Stimulated activated CD8-positive, alpha-beta memory T cell treated with anti-CD3 and anti-CD28 coated beads, Interleukin-4, amount 100 ng/mL, for 4 hours (primary cell): ENCODE data around the gene ATP1A1.
A peak's percentile ranks its signal among the peaks of the same experiment; 100 is the strongest.

Source experiments
- DNase-seq, 2 donors: peaks; one replicate each; pipeline ENCODE4 v3.0.0-alpha.2; 2020; ENCODE audit warnings: low read depth in 2 of 2, low spot score in 1 of 2

ATP1A1 gene

GRCh38 chr1:116372651-116373430, at the start of gene ATP1A1:
TSS of gene ATP1A1 (plus strand) at chr1:116373244. CDS start at chr1:116373512, 268 bp downstream.
- DNase-seq: peak; percentile 97 to 99

DNA sequence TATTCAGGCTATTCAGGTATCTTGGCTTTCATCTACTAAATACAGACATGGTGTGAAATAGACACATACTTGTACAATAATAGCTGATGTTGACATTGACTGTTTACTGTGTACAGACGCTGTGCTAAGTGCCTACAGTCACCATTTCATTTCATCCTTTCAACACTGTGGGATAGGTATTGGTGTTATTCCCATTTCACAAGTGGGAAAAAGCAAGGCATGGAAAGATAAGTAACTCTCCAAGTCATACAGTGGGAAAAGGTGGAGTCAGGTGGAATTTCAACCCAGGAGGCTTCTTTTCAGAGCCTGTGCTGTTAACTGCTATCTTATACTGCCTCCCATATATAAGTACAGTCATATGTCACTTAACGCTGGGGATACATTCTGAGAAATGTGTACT, 49.6 kb upstream of the ATP1A1 start:
- DNase-seq: no peak

- no peak for DNase-seq
These were observed 48.6 kb upstream of the ATP1A1 start for GRCh38 chr1:116324411-116324810.

GRCh38 chr1:116325104-116325503, 47.9 kb upstream of the ATP1A1 start:
- DNase-seq: no peak

DNA sequence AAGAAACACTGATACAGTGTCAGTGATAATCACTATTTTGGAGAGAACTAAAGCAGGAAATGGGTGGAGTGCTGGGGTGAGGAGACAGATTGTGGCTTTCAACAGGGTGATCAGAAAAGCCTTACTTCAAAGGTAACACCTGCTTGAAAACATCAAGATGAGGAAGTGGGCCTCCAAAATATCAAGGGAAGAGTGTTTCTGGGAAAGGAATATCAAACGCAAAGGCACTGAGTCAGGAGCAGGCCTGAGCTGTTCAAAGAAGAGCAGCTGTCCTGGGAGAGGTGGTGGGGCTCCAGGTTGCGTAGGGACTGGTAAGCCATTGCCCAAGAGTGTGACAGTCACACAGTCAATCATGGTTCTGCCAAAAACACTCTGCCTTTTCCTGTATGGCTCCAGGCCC, 47.1 kb upstream of the ATP1A1 start:
- DNase-seq: no peak

DNA sequence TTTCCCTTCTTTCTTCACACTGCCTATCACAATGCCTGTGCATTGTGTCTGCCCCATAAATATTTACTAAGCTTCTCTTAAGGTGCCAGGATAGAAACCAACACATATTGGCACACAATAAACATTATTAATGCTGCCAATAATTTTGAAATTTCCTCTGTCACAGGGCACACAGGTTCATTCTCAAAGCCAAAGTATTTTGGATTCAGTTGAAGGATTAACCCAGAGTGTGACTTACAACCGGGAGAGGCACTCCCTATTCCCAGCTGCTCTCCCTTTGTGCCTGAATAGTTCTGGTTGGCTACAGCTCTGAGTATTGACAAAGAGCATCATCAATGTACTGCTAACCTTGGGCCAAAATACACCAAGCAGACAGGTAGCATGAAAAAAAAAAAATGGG, 46.6 kb upstream of the ATP1A1 start:
- DNase-seq: no peak

DNA sequence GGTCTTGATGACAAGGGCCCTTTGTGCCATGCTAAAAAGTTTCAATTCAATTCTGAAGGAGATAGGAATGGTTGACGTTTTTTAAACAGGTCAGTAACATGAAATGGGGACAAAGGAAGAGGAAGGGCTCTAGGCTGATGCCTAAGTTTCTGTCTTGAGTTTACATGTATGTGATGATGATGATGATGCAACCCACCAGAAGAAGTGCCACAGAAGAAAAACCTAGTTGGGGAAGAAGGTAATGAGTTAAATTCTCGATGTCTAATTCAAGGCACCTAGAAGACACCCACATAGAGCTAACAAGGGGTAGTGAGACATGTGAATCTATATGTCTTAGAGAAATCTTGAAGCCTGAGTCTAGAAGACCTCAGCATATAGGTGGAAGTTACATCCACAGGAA, 44.4 kb upstream of the ATP1A1 start:
- no peak for DNase-seq

DNA sequence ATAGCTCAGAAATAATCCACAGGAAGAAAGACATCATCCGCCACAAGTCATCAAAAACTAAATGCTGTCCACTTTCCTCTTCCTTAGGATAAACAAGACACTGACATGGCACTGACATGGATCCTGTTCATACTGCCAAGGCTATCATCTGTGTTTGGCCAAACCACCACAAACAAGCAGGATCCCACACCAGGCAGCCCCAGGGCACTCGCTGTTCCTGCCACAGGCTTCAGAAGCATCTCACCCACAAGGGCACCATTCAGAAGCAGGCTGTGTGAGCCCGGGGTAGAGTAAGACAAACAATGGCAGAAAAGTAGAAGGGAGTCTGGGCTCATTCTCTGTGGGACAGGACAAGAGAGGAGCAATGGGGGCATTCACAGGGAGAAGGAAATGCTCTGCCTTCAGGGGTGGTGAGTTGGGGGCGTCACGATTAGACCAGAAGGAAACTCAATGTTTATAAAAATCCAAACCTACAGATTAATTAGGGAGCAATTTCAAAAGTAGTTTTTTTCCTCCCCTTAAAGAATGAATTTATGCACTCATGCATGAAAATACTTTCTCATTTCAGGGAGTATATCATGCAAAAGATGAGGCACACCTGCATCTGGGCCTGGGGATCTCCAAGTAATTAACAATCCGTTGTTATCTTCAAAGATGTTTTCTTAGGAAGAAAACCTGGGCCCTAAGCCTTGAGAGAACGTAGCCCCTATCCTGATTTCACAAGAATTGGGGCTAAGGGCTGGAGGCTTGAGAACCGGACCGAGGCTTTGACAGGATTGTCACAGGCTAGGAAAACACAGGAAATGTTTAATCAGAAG, 43.3 kb upstream of the ATP1A1 start:
- no peak for DNase-seq

GRCh38 chr1:116330342-116330652, 42.7 kb upstream of the ATP1A1 start:
- DNase-seq: no peak

GRCh38 chr1:116330846-116331245, 42.2 kb upstream of the ATP1A1 start:
- no peak for DNase-seq

DNA sequence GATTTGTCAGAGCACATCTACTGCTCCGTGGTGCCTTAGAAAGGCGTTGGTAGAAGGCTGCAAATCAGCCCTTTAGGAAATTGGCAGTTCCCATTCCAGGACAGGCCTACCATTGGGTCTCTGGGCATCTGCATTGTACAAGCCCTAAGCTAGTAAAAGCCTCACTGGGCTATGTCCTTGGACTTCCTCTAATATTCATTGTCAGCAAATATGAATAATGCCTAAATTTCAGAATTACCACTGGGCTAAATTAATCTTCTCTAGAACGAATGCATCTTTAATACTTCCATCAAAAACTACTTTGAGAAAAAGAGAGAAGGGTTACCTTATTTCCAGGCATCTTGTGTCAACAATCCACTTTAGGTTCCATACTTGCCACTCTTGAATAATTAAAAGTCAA, 41.5 kb upstream of the ATP1A1 start:
- no peak for DNase-seq

GRCh38 chr1:116332451-116332850, 40.6 kb upstream of the ATP1A1 start:
- DNase-seq: no peak

DNA sequence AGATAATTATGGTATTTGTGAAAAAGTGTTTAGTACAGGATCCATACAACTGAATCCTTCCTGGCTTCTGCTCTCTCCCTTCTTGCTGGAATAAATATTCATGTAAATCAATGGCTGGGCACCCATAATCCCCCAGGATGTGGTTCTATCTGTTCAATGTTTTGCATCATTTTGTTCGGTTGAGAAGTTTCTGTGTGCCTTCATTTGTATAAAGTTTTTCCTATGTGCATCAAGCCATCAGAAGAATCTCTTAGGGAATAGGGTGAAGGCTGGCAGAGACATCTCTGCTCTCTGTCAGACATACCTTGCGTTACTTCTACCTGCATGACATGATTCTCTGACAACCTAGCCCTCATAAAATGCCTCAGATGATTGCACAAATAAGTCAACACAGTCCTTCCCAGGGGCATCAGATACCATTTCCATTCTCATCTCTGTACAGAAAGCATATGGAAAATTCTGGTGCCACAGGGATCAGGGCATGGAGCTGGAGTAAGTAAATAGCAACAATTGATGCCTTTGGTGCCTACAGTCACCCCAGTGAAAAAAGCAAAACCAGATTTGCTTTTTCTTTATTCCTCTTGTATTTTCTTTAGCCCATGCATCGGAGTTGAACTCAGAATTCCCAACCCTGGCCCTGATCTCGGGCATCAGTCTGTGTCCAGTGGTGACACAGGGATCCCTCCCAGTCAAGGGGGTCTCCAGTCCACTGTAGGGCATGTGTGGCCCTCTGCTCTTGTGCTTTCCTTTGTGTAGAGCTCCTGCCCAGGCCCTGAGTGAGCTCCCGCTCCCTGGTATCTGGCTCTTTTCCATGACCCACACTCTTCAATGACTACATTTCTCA, 39.7 kb upstream of the ATP1A1 start:
- no peak for DNase-seq

- DNase-seq: no peak
These were observed 39.0 kb upstream of the ATP1A1 start for GRCh38 chr1:116334015-116334547.

GRCh38 chr1:116334868-116335635, 38.0 kb upstream of the ATP1A1 start:
- DNase-seq: no peak

GRCh38 chr1:116335850-116336624, 37.0 kb upstream of the ATP1A1 start:
- DNase-seq: no peak

DNA sequence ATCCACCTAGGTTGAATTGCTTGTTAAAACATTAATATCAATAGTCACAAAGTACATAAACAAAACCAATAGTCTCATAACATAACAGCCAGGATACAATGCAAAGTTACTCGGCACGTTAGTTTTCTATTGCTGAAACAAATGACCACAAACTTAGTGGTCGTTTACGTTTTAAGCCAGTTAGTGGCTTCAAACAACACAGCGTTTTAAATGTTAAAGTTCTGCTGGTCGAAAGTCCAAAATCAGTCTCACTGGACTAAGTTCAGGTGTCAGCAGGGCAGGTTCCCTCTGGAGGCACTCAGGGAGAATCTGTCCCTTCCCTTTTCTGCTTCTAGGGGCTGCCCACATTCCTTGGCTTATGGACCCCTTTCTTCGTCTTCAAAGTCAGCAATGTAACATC, 35.6 kb upstream of the ATP1A1 start:
- no peak for DNase-seq

DNA sequence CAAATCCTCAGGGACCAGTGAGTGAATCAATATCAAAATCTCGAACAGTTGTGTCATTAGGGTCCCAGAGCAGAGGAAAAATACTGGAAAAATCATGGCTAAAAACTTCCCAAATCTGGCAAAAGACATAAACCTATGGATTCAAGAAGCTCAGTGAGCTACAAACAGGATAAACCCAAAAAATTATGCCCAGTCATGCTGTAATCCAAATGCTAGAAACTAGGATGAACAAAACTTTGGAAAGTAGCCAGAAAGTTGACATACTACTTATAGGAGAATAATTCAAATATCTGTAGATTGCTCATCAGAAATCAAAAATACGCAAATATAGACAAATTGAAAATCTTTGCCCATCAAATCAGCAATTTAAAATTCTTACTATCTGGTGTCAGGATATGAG, 34.6 kb upstream of the ATP1A1 start:
- no peak for DNase-seq

DNA sequence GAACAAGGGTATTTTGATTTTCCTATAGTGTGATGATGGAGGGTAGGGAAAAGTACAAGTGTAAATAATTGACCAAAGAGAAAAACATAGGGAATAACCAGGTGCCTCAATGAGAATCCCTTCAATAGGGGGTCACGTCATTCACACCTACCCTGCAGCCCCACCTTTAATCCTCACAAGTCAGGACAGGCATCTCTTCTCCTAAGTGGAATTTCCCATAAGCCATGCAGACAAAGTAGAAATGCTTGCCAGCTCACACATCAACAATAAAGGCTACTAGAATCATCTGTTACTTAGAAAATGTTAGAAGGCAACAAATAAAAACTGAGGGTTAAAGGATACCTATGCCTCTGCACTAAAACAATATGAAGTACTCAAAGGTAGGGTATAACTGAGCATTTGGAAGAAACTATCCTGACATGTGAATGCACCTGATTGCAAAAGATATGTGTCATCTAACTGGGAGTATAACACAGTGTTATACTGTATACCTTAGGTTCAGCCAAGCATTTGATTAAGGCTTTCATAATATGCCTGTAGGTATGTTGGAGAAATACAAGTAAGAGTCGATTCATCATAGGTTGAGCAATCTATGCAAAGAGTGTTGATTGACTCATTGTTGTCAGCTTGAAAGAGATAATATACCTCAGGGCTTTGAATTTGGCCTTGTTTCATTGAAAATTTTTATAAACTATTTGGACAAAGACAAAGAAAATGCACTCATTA, 32.4 kb upstream of the ATP1A1 start:
- DNase-seq: no peak
